Activated CD4-positive, alpha-beta memory T cell treated with anti-CD3 and anti-CD28 coated beads, Interleukin-2, amount 10 ng/mL, durations not matched to agents 7 days and 5 days (primary cell): ENCODE data around the gene TFCP2. TPM values are rescaled to one million over a fixed set of nuclear protein-coding genes. Genes with fewer than 3 reads are reported as not detected.

Experiments used
- total RNA-seq, 2 experiments: library from RNA; stranded (reverse); gene quantifications; one replicate each; pipeline ENCODE4 v1.2.3, GENCODE V29; 2021

The TFCP2 gene
- total RNA-seq, 2 experiments from 2014 or later: 34.3 to 35.9 TPM

Other genes with a start within 250 kb of the TFCP2 start
- not detected for gene HIGD1C, start 220.6 kb downstream of the TFCP2 start, total RNA-seq
- gene SLC11A2, start 146.8 kb downstream of the TFCP2 start, total RNA-seq: 10 to 100 TPM; 35.0 to 36.4 TPM
- 10 to 100 TPM; 92.1 to 93.9 TPM for gene LETMD1, start 124.8 kb downstream of the TFCP2 start, total RNA-seq
- 10 to 100 TPM; 14.7 to 16.3 TPM for gene CSRNP2, start 89.5 kb downstream of the TFCP2 start, total RNA-seq
- 1 to 10 TPM; 4.1 to 4.8 TPM for gene POU6F1, start 44.9 kb upstream of the TFCP2 start, total RNA-seq
- gene DAZAP2, start 65.7 kb upstream of the TFCP2 start, total RNA-seq: 100 to 1,000 TPM; 247 TPM
- 1 to 10 TPM; 1.8 to 3.1 TPM for gene SMAGP, start 97.3 kb upstream of the TFCP2 start, total RNA-seq
- gene BIN2, start 151.0 kb upstream of the TFCP2 start, total RNA-seq: 100 to 1,000 TPM; 206 to 214 TPM
- not detected for gene CELA1, start 173.5 kb upstream of the TFCP2 start, total RNA-seq
- 10 to 100 TPM; 17.8 to 18.6 TPM for gene GALNT6, start 218.3 kb upstream of the TFCP2 start, total RNA-seq